B cell (primary cell): ENCODE results near the gene AKR1A1. TPM values are rescaled to one million over a fixed set of nuclear protein-coding genes. Genes with fewer than 3 reads are reported as not detected.
A peak's percentile ranks its signal among the peaks of the same experiment; 100 is the strongest.

ENCODE experiments used
- ATAC-seq: fragments of 200-7000 bp; cut with Tn5 transposase; one replicate; pipeline ENCODE4 v1.10.0; 2021; ENCODE audit warnings: low read depth, mild to moderate bottlenecking, moderate number of reproducible peaks, moderate library complexity
- CTCF ChIA-PET: fragments of 350-600 bp; sonication (Branson Sonifier 250); formaldehyde crosslinking; loops from one replicate; lab custom pipeline; 2021; ENCODE audit warnings: antibody characterized with exemption, inconsistent platforms; lab: Charles Lee
- POLR2A ChIA-PET: fragments of 350-600 bp; sonication (Branson Sonifier 250); formaldehyde crosslinking; loops from one replicate; lab custom pipeline; 2021; ENCODE audit warnings: antibody characterized with exemption; lab: Charles Lee
- DNase-seq: peaks from one replicate; pipeline ENCODE4 v3.0.0; 2013
- H2AFZ ChIP-seq: 2 replicates; pipeline ENCODE4 v1.6.1; 2012; ENCODE audit warnings: mild to moderate bottlenecking, low read depth, low read length; ENCODE audit not compliant: insufficient read depth, poor library complexity, severe bottlenecking
- H3K27ac ChIP-seq, 2 donors: 1 replicate in 1 of 2; 2 replicates in 1 of 2; pipeline ENCODE4 v1.5.1; 2012 to 2013; ENCODE audit warnings: low read length in 2 of 2, mild to moderate bottlenecking in 2 of 2, moderate library complexity in 1 of 2
- H3K27me3 ChIP-seq, 4 experiments: fragments of 200-600 bp in 1 of 4; sonication (generic) in 1 of 4; replicated peaks in 1 of 4; 1 replicate in 2 of 4; 2 replicates in 2 of 4; pipeline versions ENCODE4 v1.6.1 to v1.7.0; 2013 to 2016; ENCODE audit warnings: low read length in 3 of 4, mild to moderate bottlenecking in 2 of 4, mixed read lengths in 1 of 4, moderate library complexity in 1 of 4; ENCODE audit not compliant: insufficient read depth in 4 of 4, control insufficient read depth in 3 of 4; ENCODE audit errors: control extremely low read depth in 1 of 4
- H3K36me3 ChIP-seq, 2 experiments: replicated peaks in 1 of 2; 1 replicate in 1 of 2; 2 replicates in 1 of 2; pipeline versions ENCODE4 v1.6.1 to v1.7.1; 2013; ENCODE audit warnings: low read length in 1 of 2; ENCODE audit not compliant: insufficient read depth in 2 of 2, control insufficient read depth in 1 of 2; ENCODE audit errors: control extremely low read depth in 1 of 2, extremely low read depth in 1 of 2
- H3K4me1 ChIP-seq, 2 donors: fragments of 200-600 bp in 1 of 2; sonication (generic) in 1 of 2; 1 replicate in 1 of 2; 2 replicates in 1 of 2; pipeline versions ENCODE4 v1.5.1 to v1.6.1; 2013 to 2017; ENCODE audit warnings: low read length in 2 of 2; ENCODE audit not compliant: control insufficient read depth in 2 of 2, insufficient read depth in 2 of 2
- H3K4me2 ChIP-seq: replicated peaks from 2 replicates; pipeline ENCODE3; 2012; ENCODE audit warnings: mild to moderate bottlenecking, low read depth, low read length; ENCODE audit not compliant: poor library complexity, severe bottlenecking
- H3K4me3 ChIP-seq, 5 experiments: fragments of 200-600 bp in 1 of 5; sonication (generic) in 1 of 5; 1 replicate in 3 of 5; 2 replicates in 2 of 5; pipeline versions ENCODE4 v1.5.1 to v1.7.0; 2011 to 2016; ENCODE audit warnings: low read length in 4 of 5, mild to moderate bottlenecking in 4 of 5, low read depth in 2 of 5, control low read depth in 1 of 5, moderate library complexity in 1 of 5; ENCODE audit not compliant: insufficient read depth in 1 of 5; ENCODE audit errors: control extremely low read depth in 1 of 5, extremely low read depth in 1 of 5
- H3K79me2 ChIP-seq: fragments of 200-600 bp; sonication (generic); one replicate; pipeline ENCODE4 v1.6.0; 2016; ENCODE audit warnings: low read length; ENCODE audit not compliant: control insufficient read depth, insufficient read depth
- H3K9ac ChIP-seq: fragments of 200-600 bp; sonication (generic); 2 replicates; pipeline ENCODE4 v1.6.1; 2017; ENCODE audit warnings: mild to moderate bottlenecking, low read length, moderate library complexity
- H3K9me3 ChIP-seq, 3 donors: one replicate each; pipeline versions ENCODE4 v1.6.1 to v1.7.1; 2013; ENCODE audit warnings: low read length in 2 of 3; ENCODE audit not compliant: control insufficient read depth in 2 of 3, insufficient read depth in 1 of 3; ENCODE audit errors: control extremely low read depth in 1 of 3
- H4K20me1 ChIP-seq: 2 replicates; pipeline ENCODE4 v1.6.0; 2012; ENCODE audit warnings: mild to moderate bottlenecking, low read length; ENCODE audit not compliant: insufficient read depth, control insufficient read depth, poor library complexity, severe bottlenecking
- H3K27ac Mint-ChIP-seq: one replicate; pipeline ENCODE4 v1.8.0; 2021; ENCODE audit warnings: mixed read lengths
- H3K27me3 Mint-ChIP-seq: one replicate; pipeline ENCODE4 v1.8.0; 2021; ENCODE audit warnings: mixed read lengths
- H3K4me1 Mint-ChIP-seq: one replicate; pipeline ENCODE4 v1.8.0; 2021; ENCODE audit warnings: mixed read lengths
- H3K4me3 Mint-ChIP-seq: one replicate; pipeline ENCODE4 v1.8.0; 2021; ENCODE audit warnings: mixed read lengths
- H3K9me3 Mint-ChIP-seq: one replicate; pipeline ENCODE4 v1.8.0; 2022; ENCODE audit warnings: mixed read lengths; ENCODE audit not compliant: insufficient read depth
- EZH2 ChIP-seq: IDR thresholded peaks from 2 replicates; pipeline ENCODE4 v1.6.1; 2012; ENCODE audit warnings: borderline replicate concordance, low read depth, mild to moderate bottlenecking, moderate library complexity, low read length; ENCODE audit not compliant: insufficient read depth, poor library complexity, severe bottlenecking
- WGBS: methylation state at CpG from one replicate; pipeline ENCODE4 v1.1.5; 2013; ENCODE audit warnings: missing lambda C conversion rate; ENCODE audit not compliant: insufficient coverage; 5-methylcytosine and 5-hydroxymethylcytosine counted together
- intact Hi-C: fragments of 100-400 bp; cut with micrococcal nuclease; formaldehyde crosslinking; loops from one replicate; pipeline ENCODE4 v1.10.0; 2022
- polyA plus RNA-seq: library from polyadenylated mRNA; depleted of rRNA; stranded (reverse); fragments of >200 nt; gene quantifications from 2 replicates; pipeline ENCODE4 v1.2.3, GENCODE V29; 2012
- total RNA-seq, 2 donors: library from RNA; stranded (reverse); fragments of 120-200 nt in 1 of 2; gene quantifications; 1 replicate in 1 of 2; 2 replicates in 1 of 2; pipeline versions ENCODE4 v1.2.3 to v1.2.4, GENCODE V29; 2013 to 2022
- TF ChIP-seq, protein P1 (sequence below): fragments of 200-600 bp; IDR thresholded peaks from one replicate; pipeline ENCODE4 v1.8.0; 2022; ENCODE audit warnings: antibody characterized with exemption, mild to moderate bottlenecking

Gene AKR1A1
- total and polyA plus RNA-seq, 2 donors (not counting 1 experiment from before 2014, with no cell fraction given), result 145 to 163 TPM

DNA sequence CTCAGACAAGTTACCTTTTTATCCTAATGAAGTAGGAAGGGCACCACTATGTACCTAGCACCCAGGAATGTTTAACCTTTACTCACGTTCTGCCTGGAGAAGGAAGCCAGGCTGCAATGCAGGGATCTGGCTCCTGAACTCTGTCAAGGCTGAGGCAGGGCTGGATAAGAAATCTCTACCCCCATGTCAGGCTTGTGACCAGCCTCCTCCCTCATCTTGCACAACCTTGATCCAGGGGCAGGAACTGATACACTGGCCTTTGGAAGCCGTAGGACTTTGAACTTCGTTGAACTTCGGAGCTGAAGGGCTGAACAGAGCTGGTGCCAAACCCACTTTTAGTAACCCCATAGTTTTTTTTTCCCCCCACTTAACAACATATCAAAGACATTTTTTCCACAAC is 8.0 kb upstream of the AKR1A1 start:
- peak overlapping the region in 1 of 2 donors; percentile 29 for H3K27ac ChIP-seq
- intact Hi-C loops, result loop anchor here (5.0 kb wide), 1 partner anchor 40 kb away; the partner anchor contains the start of gene NASP
- Mint-ChIP-seq H3K4me3 (no peak overlapping the region), H3K4me1 (peaks cover 46% of the 10 kb centered on the region), H3K9me3 (no peaks in the 10 kb centered on the region), H3K27me3 (no peaks in the 10 kb centered on the region), H3K27ac (peak overlapping the region; percentile 61)
- no peaks in the 10 kb centered on the region for H3K79me2 ChIP-seq
- DNase-seq, result no peak
- TF ChIP-seq, protein P1, sequence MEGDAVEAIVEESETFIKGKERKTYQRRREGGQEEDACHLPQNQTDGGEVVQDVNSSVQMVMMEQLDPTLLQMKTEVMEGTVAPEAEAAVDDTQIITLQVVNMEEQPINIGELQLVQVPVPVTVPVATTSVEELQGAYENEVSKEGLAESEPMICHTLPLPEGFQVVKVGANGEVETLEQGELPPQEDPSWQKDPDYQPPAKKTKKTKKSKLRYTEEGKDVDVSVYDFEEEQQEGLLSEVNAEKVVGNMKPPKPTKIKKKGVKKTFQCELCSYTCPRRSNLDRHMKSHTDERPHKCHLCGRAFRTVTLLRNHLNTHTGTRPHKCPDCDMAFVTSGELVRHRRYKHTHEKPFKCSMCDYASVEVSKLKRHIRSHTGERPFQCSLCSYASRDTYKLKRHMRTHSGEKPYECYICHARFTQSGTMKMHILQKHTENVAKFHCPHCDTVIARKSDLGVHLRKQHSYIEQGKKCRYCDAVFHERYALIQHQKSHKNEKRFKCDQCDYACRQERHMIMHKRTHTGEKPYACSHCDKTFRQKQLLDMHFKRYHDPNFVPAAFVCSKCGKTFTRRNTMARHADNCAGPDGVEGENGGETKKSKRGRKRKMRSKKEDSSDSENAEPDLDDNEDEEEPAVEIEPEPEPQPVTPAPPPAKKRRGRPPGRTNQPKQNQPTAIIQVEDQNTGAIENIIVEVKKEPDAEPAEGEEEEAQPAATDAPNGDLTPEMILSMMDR, result no peak
- no peak for TF ChIP-seq EZH2
- no peaks in the 10 kb centered on the region for H4K20me1 ChIP-seq
- peak overlapping the region; percentile 30 for H3K4me2 ChIP-seq
- no peak overlapping the region for H3K4me3 ChIP-seq
- 71% methylated on average over 3 of the region's 4 CpGs for WGBS
- H3K36me3 ChIP-seq, result no peaks in the 10 kb centered on the region
- CTCF ChIA-PET, result interaction anchor here (1.8 to 5.8 kb wide), 3 partner anchors 21 to 30 kb away, joined by 4 to 38 read pairs (median 9); partner anchors contain the start of gene PRDX1
- no peaks in the 10 kb centered on the region for H3K27me3 ChIP-seq
- ATAC-seq, result no peak
- H3K4me1 ChIP-seq, result peaks cover 38 to 57% of the 10 kb centered on the region in 2 donors
- H3K9me3 ChIP-seq, result no peaks in the 10 kb centered on the region
- H2AFZ ChIP-seq, result no peak overlapping the region
- POLR2A ChIA-PET, result interaction anchor here (0.7 to 0.8 kb wide), 2 partner anchors 9 to 17 kb away, joined by 3 read pairs; no protein-coding TSS in a partner anchor
- H3K9ac ChIP-seq, result no peak overlapping the region
